Measurements from ENCODE around the gene DHH. TPM values are rescaled to one million over a fixed set of nuclear protein-coding genes. Genes with fewer than 3 reads are reported as not detected.

DHH gene
- total RNA-seq (0.28 TPM in 1 of 2 replicates, not detected in the other), polyA plus RNA-seq (not detected in 2 replicates)

GRCh38 chr12:49094160-49094974, at the start of gene DHH:
Gene DHH, minus strand, starts transcription at chr12:49094801. Its CDS starts 289 bp downstream, at chr12:49094512.
- TF ChIP-seq EZH2phosphoT487 (IDR thresholded peaks at IDR 0.05; ENCODE audit: low read depth, severe bottlenecking, unreplicated experiment), result no peak
- TF ChIP-seq EZH2 (IDR thresholded peaks at IDR 0.05; ENCODE audit: borderline replicate concordance), result peak; percentile 66
- Histone ChIP-seq H3K9me3 (ENCODE audit: low read depth) (no peaks in the 10 kb centered on the region), H3K79me2 (no peaks in the 10 kb centered on the region), H3K9me2 (replicated peaks; ENCODE audit: insufficient read depth) (no peaks in the 10 kb centered on the region), H3K36me3 (replicated peaks; ENCODE audit: insufficient read depth, low read depth) (no peaks in the 10 kb centered on the region), H3K27me3 (peaks cover 64% of the 10 kb centered on the region), H3K4me3 (no peak within 1 kb of the TSS), H3K4me1 (ENCODE audit: insufficient read depth) (peaks cover 10% of the 10 kb centered on the region), H3K27ac (no peak within 1 kb of the TSS), H3K4me2 (peak within 1 kb of the TSS; percentile 66), H4K20me1 (ENCODE audit: insufficient read depth, poor library complexity, severe bottlenecking) (no peaks in the 10 kb centered on the region), H2AFZ (no peak within 1 kb of the TSS)
- 39% methylated on average over 36 of the region's 49 CpGs for WGBS (ENCODE audit: low lambda C conversion rate, missing lambda C conversion rate)
- peak; percentile 51 for DNase-seq (ENCODE audit: low spot score)

- Histone ChIP-seq H2AFZ (no peak overlapping the region), H3K4me3 (no peak overlapping the region), H3K27me3 (no peaks in the 10 kb centered on the region), H4K20me1 (ENCODE audit: insufficient read depth, poor library complexity, severe bottlenecking) (no peaks in the 10 kb centered on the region), H3K9me3 (ENCODE audit: low read depth) (no peaks in the 10 kb centered on the region), H3K4me1 (ENCODE audit: insufficient read depth) (no peaks in the 10 kb centered on the region), H3K9me2 (replicated peaks; ENCODE audit: insufficient read depth) (no peaks in the 10 kb centered on the region), H3K79me2 (no peaks in the 10 kb centered on the region), H3K27ac (no peak overlapping the region), H3K4me2 (no peak overlapping the region), H3K36me3 (replicated peaks; ENCODE audit: insufficient read depth, low read depth) (no peaks in the 10 kb centered on the region)
- 90% methylated on average over 2 of the region's 2 CpGs for WGBS (ENCODE audit: low lambda C conversion rate, missing lambda C conversion rate)
- DNase-seq (ENCODE audit: low spot score), result no peak
- no peak for TF ChIP-seq EZH2 (IDR thresholded peaks at IDR 0.05; ENCODE audit: borderline replicate concordance)
- TF ChIP-seq EZH2phosphoT487 (IDR thresholded peaks at IDR 0.05; ENCODE audit: low read depth, severe bottlenecking, unreplicated experiment), result no peak
- TF ChIP-seq, protein P1, sequence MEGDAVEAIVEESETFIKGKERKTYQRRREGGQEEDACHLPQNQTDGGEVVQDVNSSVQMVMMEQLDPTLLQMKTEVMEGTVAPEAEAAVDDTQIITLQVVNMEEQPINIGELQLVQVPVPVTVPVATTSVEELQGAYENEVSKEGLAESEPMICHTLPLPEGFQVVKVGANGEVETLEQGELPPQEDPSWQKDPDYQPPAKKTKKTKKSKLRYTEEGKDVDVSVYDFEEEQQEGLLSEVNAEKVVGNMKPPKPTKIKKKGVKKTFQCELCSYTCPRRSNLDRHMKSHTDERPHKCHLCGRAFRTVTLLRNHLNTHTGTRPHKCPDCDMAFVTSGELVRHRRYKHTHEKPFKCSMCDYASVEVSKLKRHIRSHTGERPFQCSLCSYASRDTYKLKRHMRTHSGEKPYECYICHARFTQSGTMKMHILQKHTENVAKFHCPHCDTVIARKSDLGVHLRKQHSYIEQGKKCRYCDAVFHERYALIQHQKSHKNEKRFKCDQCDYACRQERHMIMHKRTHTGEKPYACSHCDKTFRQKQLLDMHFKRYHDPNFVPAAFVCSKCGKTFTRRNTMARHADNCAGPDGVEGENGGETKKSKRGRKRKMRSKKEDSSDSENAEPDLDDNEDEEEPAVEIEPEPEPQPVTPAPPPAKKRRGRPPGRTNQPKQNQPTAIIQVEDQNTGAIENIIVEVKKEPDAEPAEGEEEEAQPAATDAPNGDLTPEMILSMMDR (IDR thresholded peaks at IDR 0.05; ENCODE audit: poor library complexity), result no peak
These were observed 49.8 kb upstream of the DHH start for GRCh38 chr12:49144384-49144783.

DNA sequence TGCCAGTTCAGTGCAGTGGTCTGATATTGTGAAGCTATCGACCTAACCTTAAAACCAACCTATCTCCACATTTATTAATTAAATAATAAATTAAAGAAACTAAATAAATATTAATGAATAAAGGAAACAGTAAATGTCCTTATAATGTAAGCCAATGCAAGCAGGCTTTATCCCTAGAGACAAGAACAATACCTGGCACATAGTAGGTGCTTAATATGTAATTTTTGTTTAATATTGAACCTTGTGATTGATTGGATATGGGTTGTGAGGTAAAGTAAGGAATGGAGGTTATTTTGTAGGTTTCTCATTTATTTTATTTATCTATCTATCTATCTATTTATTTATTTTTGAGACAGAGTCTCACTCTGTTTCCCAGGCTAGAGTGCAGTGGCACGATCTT, 44.4 kb upstream of the DHH start:
- no peak for TF ChIP-seq EZH2phosphoT487 (IDR thresholded peaks at IDR 0.05; ENCODE audit: low read depth, severe bottlenecking, unreplicated experiment)
- TF ChIP-seq, protein P1 (IDR thresholded peaks at IDR 0.05; ENCODE audit: poor library complexity), result no peak
- no peak for TF ChIP-seq EZH2 (IDR thresholded peaks at IDR 0.05; ENCODE audit: borderline replicate concordance)
- Histone ChIP-seq H3K4me3 (no peak overlapping the region), H3K9me3 (ENCODE audit: low read depth) (no peaks in the 10 kb centered on the region), H3K36me3 (replicated peaks; ENCODE audit: insufficient read depth, low read depth) (no peaks in the 10 kb centered on the region), H3K79me2 (no peaks in the 10 kb centered on the region), H3K9me2 (replicated peaks; ENCODE audit: insufficient read depth) (no peaks in the 10 kb centered on the region), H3K27me3 (no peaks in the 10 kb centered on the region), H2AFZ (no peak overlapping the region), H3K4me1 (ENCODE audit: insufficient read depth) (no peaks in the 10 kb centered on the region), H3K27ac (no peak overlapping the region), H3K4me2 (no peak overlapping the region), H4K20me1 (ENCODE audit: insufficient read depth, poor library complexity, severe bottlenecking) (no peaks in the 10 kb centered on the region)
- DNase-seq (ENCODE audit: low spot score), result no peak
- WGBS (ENCODE audit: low lambda C conversion rate, missing lambda C conversion rate), result 98% methylated on average over 2 of the region's 2 CpGs

- WGBS (ENCODE audit: low lambda C conversion rate, missing lambda C conversion rate), result 28% methylated on average over 2 of the region's 2 CpGs
- H4K20me1 ChIP-seq (ENCODE audit: insufficient read depth, poor library complexity, severe bottlenecking), result no peaks in the 10 kb centered on the region
- DNase-seq (ENCODE audit: low spot score), result no peak
These were observed 44.0 kb upstream of the DHH start for GRCh38 chr12:49138587-49138986.

More at GRCh38 chr12:49138587-49138986, 44.0 kb upstream of the DHH start:
- no peak overlapping the region for H3K4me3 ChIP-seq
- peaks cover 3% of the 10 kb centered on the region for H3K79me2 ChIP-seq
- no peak overlapping the region for H3K4me2 ChIP-seq
- no peaks in the 10 kb centered on the region for H3K36me3 ChIP-seq (replicated peaks; ENCODE audit: insufficient read depth, low read depth)
- H3K27me3 ChIP-seq, result no peaks in the 10 kb centered on the region
- H3K9me2 ChIP-seq (replicated peaks; ENCODE audit: insufficient read depth), result no peaks in the 10 kb centered on the region
- H3K27ac ChIP-seq, result no peak overlapping the region
- no peak for TF ChIP-seq EZH2 (IDR thresholded peaks at IDR 0.05; ENCODE audit: borderline replicate concordance)
- TF ChIP-seq, protein P1 (IDR thresholded peaks at IDR 0.05; ENCODE audit: poor library complexity), result no peak
- TF ChIP-seq EZH2phosphoT487 (IDR thresholded peaks at IDR 0.05; ENCODE audit: low read depth, severe bottlenecking, unreplicated experiment), result no peak
- no peaks in the 10 kb centered on the region for H3K9me3 ChIP-seq (ENCODE audit: low read depth)
- no peaks in the 10 kb centered on the region for H3K4me1 ChIP-seq (ENCODE audit: insufficient read depth)
- H2AFZ ChIP-seq, result no peak overlapping the region
